Suppressor macrophage treated with lipopolysaccharide for 4 hours (primary cell): Measurements from ENCODE around the gene TMEM272.
A peak's percentile ranks its signal among the peaks of the same experiment; 100 is the strongest.

Experiments used
- DNase-seq: peaks from one replicate; pipeline ENCODE4 v3.0.0-alpha.2; 2020

The TMEM272 gene

DNA sequence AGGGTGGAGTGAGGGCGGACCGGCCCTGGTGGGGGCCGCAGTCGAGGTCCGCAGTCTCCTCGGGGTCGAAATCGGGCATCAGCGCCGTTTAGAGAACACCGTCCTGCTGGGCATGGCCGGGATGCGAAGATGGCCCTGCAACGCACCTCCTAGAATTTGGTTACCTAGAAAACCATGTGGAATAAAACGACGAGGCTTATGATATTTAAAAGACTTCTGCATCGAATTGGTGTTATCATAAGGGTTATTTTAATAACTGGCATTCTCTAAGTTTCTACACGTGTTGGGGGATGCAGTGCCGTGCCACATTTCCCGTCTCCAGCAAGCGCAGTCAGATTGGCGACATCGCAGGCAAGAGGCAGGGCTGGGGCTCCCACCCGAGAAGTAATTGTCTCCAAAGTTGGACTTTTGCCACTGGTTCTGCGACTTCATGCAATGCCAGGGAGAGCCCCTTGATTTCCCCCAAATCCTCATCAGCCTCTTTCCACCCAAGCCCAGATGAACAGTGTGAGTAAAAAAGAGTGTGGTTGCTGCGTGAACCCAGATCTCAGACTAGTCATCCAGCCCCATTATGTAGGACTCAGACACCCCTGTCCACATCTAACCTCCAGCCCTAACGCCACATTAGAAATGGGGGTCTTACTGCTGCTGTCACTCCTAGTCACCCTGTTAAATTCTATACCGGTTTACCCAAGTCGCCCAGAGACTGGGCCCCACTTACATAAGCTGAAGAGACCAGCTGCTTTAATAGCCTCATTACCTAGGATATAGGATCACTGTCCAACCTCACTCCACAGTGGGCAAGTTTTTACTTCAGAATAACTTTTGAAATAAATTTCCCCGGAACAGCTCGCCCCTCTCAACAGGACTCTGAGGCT is 40.4 kb downstream of the TMEM272 start:
- peak; percentile 59 for DNase-seq

DNA sequence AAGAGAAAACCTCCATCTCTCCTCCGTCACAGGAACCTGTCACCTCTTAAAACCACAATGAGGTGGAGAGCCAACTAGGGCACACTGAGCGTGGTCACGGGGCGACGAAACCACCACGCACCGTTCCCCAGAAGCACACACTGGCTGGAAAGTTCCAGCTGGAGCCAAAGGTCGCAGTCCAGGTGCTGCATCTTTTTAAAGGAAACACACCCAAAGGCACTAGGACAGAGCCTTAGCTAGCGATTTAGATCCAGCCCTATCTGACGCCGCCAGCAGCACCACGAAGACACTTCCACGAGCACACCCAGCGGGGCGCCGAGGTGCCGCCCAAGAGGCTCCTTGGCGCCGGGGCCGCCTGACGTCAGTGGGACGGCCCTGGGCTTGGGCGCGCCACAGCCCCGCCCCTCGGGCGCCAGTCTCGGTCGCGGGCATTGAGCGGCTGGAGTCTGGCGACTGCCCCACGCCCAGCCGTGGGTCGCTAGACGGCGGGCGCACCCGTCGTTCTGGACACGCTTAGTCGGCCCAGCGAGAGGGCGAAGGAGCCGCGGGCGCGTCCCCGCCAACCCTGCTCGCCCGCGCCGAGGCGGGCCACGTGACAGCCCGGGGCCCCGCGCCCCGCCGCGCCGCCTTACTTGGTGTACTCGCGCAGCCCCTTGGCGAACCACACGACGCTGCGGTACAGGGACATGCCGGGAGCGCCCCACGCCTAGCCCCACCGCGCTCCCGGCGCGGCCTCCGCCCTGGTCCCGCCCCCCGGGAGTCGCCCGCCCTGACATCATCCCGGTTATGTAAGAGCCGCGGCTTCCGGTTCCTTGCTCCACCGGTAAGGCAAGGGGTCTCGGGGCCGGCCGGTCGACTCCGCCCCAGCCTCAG is 41.3 kb downstream of the TMEM272 start, which contains the start of gene DHRS12:
Gene DHRS12, minus strand, starts transcription at position 742 of the 873 bp plus-strand sequence. CDS start 4,504 bp downstream, outside the sequence.
- DNase-seq = peak; percentile 92

DNA sequence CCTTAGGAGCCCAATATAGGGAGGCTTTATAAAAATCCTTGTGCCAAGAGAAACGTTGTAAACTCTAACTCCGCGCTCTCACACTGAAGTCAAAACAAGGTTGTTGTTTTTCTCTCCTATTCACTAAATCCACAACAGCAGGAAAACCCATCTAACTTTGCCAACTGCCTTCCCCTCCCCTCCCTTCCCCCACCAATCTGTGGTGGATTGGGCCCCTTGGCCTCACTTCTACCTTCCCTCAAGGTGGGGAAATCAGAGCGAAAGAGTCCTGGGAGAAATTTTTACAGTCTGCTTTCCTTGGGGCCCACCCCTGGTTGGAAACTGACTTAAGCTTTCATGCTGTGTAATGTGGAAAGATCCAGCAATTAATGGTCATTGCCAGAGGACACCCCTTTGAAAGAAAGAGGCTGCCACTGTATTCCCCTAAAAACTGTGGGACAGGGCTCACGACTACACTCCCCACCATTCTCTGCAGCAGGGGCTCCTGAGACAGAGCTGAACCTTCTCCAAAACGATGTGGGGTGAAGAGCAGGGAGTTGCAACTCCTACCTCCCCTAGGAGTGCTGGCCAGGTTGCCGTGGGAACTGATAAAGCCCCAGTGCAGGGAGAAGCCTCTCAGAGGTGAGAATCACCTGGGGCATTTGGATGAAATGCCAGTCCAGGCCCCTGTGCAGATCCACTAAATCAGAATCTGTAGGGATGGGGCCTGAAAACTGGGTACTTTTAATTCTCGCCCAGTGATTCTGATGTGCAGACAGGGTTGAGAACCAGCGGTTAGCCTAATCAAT is 42.2 kb downstream of the TMEM272 start:
- DNase-seq = no peak

DNA sequence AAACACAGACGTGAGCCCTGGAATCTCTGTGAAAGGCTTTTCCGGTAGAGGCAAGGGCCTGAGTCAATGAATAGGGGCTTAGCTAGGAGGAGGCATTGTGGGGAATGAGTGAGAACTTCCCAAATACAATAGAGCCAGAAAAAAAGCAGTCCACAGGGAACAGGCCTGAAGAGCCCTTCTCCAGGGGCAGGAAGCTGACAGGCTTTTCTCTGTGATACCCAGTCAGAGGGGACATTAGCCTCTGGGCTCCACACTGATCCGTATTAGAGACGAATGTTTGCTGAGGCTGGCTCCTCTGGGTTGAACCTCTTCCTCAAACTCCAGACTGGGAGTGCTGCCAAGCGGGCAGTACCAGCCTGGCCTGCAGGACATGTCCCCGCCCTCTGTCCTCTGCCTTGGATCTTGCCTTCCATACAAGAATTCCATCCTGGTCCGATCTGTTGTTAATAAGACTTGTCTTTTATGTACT is 43.3 kb downstream of the TMEM272 start:
- peak; percentile 36 for DNase-seq

DNA sequence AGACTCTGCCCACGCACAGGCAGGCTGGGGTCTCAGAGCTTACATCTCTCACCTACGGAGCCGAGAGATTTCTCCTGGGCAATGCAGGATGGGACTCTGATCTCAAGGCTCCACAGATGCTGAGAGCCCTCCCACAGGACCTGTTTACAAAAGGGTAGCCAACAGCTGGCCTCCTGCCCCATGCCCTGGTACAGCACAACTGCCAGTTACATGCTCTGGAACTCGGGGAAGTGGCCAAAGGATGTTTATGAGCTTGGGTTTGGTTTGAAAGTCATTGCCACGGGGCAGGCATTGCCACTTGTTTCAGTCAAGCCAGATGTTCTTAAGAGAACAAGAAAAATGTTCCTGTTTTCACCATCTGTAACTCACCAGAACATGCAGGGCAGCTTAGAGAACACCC is 44.5 kb downstream of the TMEM272 start:
- DNase-seq = no peak

- no peak for DNase-seq
Observed at GRCh38 chr13:51799261-51799660, 45.7 kb downstream of the TMEM272 start.

DNA sequence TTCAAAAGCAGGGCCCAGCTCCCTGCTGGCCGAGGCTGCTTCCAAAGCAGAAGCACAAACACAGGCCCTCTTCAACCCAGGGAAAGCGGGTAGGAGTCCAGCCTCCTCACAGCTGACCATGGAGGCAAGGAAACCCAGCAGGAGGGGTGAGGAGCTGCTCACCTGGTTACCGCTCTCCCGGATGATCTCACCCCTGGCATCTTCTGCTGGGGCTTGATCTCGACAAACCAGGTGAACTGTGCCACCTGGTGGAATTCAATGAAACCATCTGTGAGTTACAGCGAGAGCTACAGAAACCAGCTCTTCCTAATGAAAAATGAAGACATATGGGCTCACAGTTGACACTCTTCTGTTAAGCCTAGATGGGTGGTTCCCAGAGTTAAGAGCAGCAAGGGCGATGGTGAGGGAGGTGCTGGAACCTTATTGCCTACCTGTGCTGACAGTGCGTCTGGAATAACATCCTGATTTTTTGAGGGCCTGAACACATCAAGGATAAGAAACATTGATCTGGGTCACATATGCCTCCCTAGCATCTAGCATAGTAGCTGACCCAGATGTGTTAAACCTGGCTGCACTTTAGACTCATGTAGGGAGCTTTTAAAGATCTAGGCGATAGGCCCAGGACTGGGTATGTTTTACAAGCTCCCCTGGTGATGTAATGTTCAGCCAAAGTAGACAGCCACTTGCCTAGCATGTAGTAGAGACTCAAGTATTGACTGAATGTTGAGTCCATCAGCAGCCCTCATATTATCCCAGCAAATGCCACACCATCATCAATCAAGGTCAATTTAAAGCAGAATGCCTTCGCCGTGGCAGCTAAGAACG is 47.1 kb downstream of the TMEM272 start:
- no peak for DNase-seq

DNA sequence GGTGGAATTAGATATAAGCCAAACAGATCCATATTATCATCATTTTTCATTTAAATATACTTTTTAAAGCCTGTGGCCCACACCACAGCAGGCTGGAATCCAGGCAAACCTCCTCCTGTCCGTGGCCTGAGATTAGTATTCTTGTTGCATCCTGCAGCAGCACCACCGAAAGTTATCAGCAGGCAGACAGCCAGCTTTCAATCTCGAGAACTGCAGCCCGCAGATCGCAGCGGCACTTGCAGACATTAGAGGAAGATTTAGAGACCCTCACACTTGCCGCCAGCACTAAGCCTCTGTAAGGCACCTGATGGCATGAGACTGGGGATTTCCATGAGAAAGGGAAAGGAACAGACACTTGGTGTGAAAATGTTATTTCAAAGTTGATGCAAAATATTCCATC is 48.4 kb downstream of the TMEM272 start:
- no peak for DNase-seq

GRCh38 chr13:51795419-51795818 is 49.6 kb downstream of the TMEM272 start:
- no peak for DNase-seq

GRCh38 chr13:51794964-51795363 is 50.0 kb downstream of the TMEM272 start:
- DNase-seq = no peak

DNA sequence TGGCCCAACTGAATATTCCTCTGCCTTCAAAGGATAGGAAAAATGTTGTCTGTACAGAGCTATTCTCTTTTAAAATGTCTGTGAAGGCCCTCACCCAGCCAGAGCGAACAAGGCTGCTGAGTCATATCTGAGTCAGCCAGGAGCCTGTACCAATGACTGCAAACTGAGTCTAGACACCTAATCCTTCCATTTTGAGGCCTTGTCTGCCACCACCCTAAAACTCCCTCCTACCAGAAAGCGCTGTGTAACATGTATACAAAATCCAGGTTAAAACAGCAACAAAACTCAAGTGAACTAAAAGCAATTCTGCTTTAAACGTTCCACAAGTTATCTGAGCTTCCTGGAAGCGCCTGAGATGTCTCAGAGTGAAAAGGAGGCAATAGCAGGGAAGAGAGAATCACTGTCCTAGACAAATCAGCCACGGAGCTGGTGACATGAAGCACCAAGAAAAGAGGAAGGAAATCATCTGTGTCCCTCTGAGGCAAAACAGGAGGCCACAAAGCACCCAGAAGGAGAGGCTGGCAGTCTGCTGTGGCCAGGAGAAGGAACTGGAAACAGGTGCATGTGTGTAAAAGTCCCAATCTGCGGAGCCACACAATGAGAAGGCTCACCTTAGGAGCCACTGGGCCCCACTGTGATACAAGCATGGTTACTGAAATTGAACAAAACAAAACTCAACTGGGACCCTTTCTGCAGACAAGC is 51.3 kb downstream of the TMEM272 start:
- DNase-seq = peak; percentile 50

GRCh38 chr13:51786425-51787265 is 58.3 kb downstream of the TMEM272 start:
- DNase-seq = no peak

- no peak for DNase-seq
Observed at GRCh38 chr13:51785712-51786424, 59.1 kb downstream of the TMEM272 start.

DNA sequence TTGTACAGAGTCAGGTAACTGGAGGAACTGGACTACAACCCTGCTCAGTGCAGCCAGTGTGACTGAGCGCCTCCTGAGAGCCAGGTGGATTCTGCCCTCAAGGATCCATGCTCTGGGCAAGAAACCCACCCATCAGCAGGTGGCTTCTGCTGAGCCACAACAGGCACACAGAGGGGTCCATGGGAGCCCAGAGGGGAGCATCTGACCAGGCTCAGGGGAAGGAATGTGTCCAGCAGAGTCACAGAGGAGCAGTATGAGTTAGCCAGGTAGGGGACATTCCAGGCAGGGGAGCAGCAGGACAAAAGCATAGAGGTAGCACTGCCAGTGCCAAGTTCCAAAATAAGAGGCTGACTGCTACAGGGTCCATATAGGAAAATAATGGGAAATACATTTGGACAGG is 60.9 kb downstream of the TMEM272 start:
- no peak for DNase-seq

DNA sequence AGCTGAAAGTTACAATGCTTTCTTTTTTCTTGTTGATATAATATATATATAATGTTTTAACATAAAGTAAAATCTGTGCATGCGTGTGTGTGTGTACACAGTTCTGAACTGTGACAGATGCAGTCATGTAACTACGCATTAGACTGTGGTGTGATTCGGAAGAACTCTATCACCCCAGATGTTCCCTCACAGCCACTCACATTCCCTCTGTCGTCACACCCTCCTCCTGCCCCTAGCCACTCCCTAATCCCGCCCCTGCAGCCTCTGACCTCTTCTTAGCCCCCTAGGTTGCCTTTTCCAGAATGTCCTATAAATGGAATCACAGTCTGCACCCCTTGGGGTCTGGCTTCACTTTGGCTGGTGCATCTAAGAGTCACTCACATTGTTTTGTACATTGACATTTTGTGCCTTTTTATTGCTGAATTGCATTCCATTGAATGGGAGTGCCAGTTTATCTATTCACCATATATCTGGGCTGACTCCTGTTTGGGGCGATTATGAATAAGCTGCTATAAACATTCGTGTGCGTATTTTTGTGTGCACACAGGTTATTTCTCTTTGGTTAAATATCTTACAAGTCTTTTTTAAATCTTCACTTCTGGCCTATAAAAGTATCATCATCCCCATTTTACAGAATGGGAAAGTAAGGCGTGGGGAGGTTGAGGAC is 61.4 kb downstream of the TMEM272 start:
- DNase-seq = no peak

DNA sequence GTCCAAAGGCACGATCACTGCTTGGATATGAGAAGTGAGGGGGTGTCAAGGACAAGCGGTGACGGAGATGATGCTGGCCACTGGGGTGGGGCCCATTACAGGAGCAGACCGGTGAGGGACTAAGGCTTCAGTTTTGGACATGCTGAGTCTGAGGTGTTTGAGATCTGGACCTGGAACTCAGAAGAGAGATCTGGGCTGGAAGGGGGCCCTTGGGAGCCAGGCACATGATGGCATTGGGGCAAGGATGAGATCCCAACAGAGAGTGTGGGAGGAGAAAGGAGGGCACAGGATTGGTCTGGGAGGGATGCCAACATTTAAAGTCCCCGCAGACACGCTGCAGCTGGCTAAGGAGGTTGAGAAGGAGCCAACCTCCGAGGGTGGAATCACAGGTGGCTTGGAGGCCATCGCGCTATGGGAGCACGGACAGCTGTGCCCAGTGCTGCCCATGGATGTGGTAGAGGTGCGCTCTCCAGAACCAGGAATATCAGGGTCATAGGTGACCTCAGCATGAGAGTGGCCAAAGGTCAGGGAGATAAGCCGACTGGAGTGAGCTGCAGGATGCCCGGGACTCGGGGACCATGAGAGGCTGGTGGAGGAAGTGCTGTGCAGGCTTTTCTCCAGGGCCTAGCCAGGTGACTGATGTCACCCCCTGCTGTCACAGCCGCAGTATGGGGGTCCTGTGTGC is 62.8 kb downstream of the TMEM272 start:
- DNase-seq = no peak

- peak; percentile 16 for DNase-seq
Observed at GRCh38 chr13:51781246-51782022, 63.5 kb downstream of the TMEM272 start.

DNA sequence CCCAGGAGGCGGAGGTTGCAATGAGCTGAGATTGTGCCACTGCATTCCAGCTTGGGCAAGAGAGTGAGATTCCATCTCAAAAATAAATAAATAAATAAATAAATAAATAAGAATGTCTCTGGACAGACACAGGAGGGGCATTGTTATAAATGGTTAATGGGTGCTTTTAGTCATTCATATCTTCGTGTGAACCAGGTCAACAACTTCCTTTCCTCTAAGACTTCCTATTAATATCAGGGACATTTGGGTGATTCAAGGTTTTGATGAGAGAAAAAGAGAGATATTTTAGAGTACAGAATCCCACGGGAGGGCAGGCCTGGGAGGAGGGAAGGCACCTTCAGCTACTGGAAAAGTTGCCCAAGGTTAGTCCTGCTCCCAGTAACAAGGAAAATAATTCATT is 64.9 kb downstream of the TMEM272 start:
- no peak for DNase-seq
